ENCODE results near the gene DSP.

DNA sequence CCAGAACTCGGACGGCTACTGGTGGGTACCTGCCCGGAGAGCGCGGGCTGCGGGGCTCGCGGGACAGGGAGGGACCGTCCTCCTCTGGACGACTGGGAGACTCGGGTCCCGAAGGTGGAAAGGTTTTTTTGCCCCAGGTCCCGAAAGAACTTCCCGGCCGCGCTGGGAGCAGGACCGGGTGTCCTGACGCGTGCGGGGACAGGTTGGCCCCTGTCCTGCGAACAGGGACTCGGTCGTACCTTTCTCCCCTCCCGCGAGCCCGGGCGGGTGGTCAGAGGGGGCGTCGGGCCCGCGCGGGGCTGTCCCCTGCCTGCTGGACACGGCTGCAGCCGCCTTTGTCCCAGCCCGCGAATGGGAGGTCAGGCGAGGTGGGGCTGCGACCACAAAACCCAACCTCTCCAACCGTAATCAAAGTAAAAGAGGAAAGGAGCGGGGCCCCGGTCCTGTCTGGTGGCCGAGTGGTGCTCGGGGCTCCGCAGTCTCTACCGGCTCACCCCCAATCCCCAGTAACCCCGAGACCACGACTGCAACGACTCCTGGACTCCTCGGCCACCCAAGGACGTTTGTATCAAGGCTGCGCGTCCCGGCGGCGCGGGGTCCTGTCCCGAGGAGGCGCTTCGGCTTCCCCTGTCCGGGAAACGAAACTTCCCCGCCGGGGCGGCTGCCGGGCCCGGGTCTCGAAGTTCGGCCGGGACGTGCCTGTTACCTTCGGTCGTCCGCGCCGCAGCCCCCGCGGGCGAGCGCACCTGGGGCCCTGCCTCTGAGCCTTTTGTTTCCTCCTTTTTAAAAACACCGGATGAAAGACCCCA is 798 bp downstream of the DSP start:
- TF ChIP-seq, protein P1, sequence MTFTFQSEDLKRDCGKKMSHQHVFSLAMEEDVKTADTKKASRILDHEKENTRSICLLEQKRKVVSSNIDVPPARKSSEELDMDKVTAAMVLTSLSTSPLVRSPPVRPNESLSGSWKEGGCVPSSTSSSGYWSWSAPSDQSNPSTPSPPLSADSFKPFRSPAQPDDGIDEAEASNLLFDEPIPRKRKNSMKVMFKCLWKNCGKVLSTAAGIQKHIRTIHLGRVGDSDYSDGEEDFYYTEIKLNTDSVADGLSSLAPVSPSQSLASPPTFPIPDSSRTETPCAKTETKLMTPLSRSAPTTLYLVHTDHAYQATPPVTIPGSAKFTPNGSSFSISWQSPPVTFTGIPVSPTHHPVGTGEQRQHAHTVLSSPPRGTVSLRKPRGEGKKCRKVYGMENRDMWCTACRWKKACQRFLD (CRISPR knock-in tag; IDR thresholded peaks at IDR 0.05; ENCODE audit: borderline replicate concordance), result no peak
- TF ChIP-seq, protein P2, sequence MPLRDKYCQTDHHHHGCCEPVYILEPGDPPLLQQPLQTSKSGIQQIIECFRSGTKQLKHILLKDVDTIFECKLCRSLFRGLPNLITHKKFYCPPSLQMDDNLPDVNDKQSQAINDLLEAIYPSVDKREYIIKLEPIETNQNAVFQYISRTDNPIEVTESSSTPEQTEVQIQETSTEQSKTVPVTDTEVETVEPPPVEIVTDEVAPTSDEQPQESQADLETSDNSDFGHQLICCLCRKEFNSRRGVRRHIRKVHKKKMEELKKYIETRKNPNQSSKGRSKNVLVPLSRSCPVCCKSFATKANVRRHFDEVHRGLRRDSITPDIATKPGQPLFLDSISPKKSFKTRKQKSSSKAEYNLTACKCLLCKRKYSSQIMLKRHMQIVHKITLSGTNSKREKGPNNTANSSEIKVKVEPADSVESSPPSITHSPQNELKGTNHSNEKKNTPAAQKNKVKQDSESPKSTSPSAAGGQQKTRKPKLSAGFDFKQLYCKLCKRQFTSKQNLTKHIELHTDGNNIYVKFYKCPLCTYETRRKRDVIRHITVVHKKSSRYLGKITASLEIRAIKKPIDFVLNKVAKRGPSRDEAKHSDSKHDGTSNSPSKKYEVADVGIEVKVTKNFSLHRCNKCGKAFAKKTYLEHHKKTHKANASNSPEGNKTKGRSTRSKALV (CRISPR knock-in tag; IDR thresholded peaks at IDR 0.05), result peak; percentile 25; the same call in 1 of the 2 replicates
- TF ChIP-seq POLR2AphosphoS5 (IDR thresholded peaks at IDR 0.05; ENCODE audit: low read depth, low read length) (no peak; the same call in 1 of the 2 replicates), ZNF207 (IDR thresholded peaks at IDR 0.05; ENCODE audit: borderline replicate concordance) (no peak), PHF20 (CRISPR knock-in tag; IDR thresholded peaks at IDR 0.05) (no peak)
